Keratinocyte (primary cell): ENCODE measurements around the gene COL9A3. TPM values are rescaled to one million over a fixed set of nuclear protein-coding genes. Genes with fewer than 3 reads are reported as not detected.

ENCODE experiments used
- DNase-seq: peaks from one replicate; pipeline ENCODE4 v3.0.0-alpha.2; 2011; ENCODE audit warnings: low read depth, missing footprints, low spot score
- FAIRE-seq: peaks from 2 replicates; lab custom pipeline; 2011; peaks lifted over from hg19 to GRCh38; lab: Jason Lieb, UNC
- H2AFZ ChIP-seq: 2 replicates; pipeline ENCODE4 v1.6.0; 2012; ENCODE audit warnings: low read length, control low read depth, inconsistent platforms; ENCODE audit not compliant: control insufficient read depth
- H3K27ac ChIP-seq: 2 replicates; pipeline ENCODE4 v1.5.1; 2011; ENCODE audit warnings: low read length; ENCODE audit not compliant: control insufficient read depth, insufficient read depth
- H3K27me3 ChIP-seq: 3 replicates; pipeline ENCODE4 v1.6.0; 2011; ENCODE audit warnings: low read length; ENCODE audit not compliant: control insufficient read depth, insufficient read depth; ENCODE audit errors: extremely low read depth
- H3K36me3 ChIP-seq, 2 experiments: 2 replicates in 1 of 2; 3 replicates in 1 of 2; pipeline ENCODE4 v1.5.1; 2011; ENCODE audit warnings: low read length in 2 of 2, mild to moderate bottlenecking in 1 of 2; ENCODE audit not compliant: control insufficient read depth in 2 of 2, insufficient read depth in 2 of 2; ENCODE audit errors: extremely low read depth in 1 of 2
- H3K4me1 ChIP-seq: 3 replicates; pipeline ENCODE4 v1.5.1; 2011; ENCODE audit warnings: low read length; ENCODE audit not compliant: control insufficient read depth, insufficient read depth; ENCODE audit errors: extremely low read depth
- H3K4me2 ChIP-seq: 3 replicates; pipeline ENCODE4 v1.6.0; 2011; ENCODE audit warnings: low read depth, low read length; ENCODE audit not compliant: control insufficient read depth, insufficient read depth; ENCODE audit errors: extremely low read depth
- H3K4me3 ChIP-seq, 3 experiments: fragments of 200-600 bp in 1 of 3; sonication (generic) in 1 of 3; 2 replicates in 2 of 3; 3 replicates in 1 of 3; pipeline ENCODE4 v1.5.1; 2011 to 2016; ENCODE audit warnings: low read length in 3 of 3, mild to moderate bottlenecking in 3 of 3, control low read depth in 2 of 3, inconsistent platforms in 1 of 3, low read depth in 1 of 3, mixed read lengths in 1 of 3, mixed run types in 1 of 3, moderate library complexity in 1 of 3; ENCODE audit not compliant: control insufficient read depth in 2 of 3, insufficient read depth in 2 of 3; ENCODE audit errors: extremely low read depth in 1 of 3
- H3K79me2 ChIP-seq: 2 replicates; pipeline ENCODE4 v1.6.0; 2012; ENCODE audit warnings: low read length; ENCODE audit not compliant: control insufficient read depth, insufficient read depth
- H3K9ac ChIP-seq: 3 replicates; pipeline ENCODE4 v1.6.0; 2011; ENCODE audit warnings: low read length; ENCODE audit not compliant: control insufficient read depth, insufficient read depth; ENCODE audit errors: extremely low read depth
- H3K9me1 ChIP-seq: 3 replicates; pipeline ENCODE4 v1.6.0; 2011; ENCODE audit warnings: low read length; ENCODE audit not compliant: control insufficient read depth, insufficient read depth; ENCODE audit errors: extremely low read depth
- H3K9me3 ChIP-seq: 2 replicates; pipeline ENCODE4 v1.5.1; 2012; ENCODE audit warnings: low read depth, low read length; ENCODE audit not compliant: control insufficient read depth
- H4K20me1 ChIP-seq: 3 replicates; pipeline ENCODE4 v1.6.0; 2011; ENCODE audit warnings: low read length; ENCODE audit not compliant: control insufficient read depth, insufficient read depth; ENCODE audit errors: extremely low read depth
- CTCF ChIP-seq, 3 experiments: IDR thresholded peaks in 1 of 3; conservative IDR thresholded peaks in 1 of 3; optimal IDR thresholded peaks in 1 of 3; 2 replicates in 2 of 3; 3 replicates in 1 of 3; pipeline versions ENCODE3 to v1.5.1; 2011; ENCODE audit warnings: low read length in 3 of 3, mild to moderate bottlenecking in 3 of 3, moderate library complexity in 2 of 3, control low read depth in 1 of 3, inconsistent platforms in 1 of 3; ENCODE audit not compliant: insufficient read depth in 2 of 3; ENCODE audit errors: extremely low read depth in 1 of 3
- EZH2 ChIP-seq: IDR thresholded peaks from one replicate; pipeline ENCODE4 v1.6.1; 2012; ENCODE audit warnings: inconsistent platforms, mild to moderate bottlenecking, low read length, moderate library complexity
- dilution Hi-C: fragments of 300-500 bp; cut with MboI; formaldehyde crosslinking; loops from one replicate; pipeline ENCODE4 v1.7.0; 2020; ENCODE audit warnings: low sequenced_read_pairs; ENCODE audit not compliant: extremely low pct_ligation_motif_present
- polyA plus RNA-seq, 5 experiments: library from polyadenylated mRNA; depleted of rRNA in 3 of 5; stranded (reverse) in 3 of 5; stranded (forward) in 1 of 5; unstranded in 1 of 5; fragments of >200 nt; gene quantifications; 1 replicate in 1 of 5; 2 replicates in 3 of 5; 3 replicates in 1 of 5; pipeline versions ENCODE4 v1.2.1 to v1.2.3, GENCODE V29; 2011 to 2012; ENCODE audit warnings: missing spikeins in 2 of 5, low read depth in 1 of 5, low replicate concordance in 1 of 5

Gene COL9A3
- polyA plus RNA-seq, 1 donor (not counting 4 experiments of a cell fraction or from before 2014, with no cell fraction given), result 4.8 TPM

- Histone ChIP-seq H2AFZ (no peak overlapping the region), H3K27ac (no peak overlapping the region), H3K79me2 (no peaks in the 10 kb centered on the region), H3K4me2 (no peak overlapping the region), H3K27me3 (peaks cover 8% of the 10 kb centered on the region), H4K20me1 (no peaks in the 10 kb centered on the region), H3K4me1 (peaks cover 1% of the 10 kb centered on the region), H3K36me3 (no peaks in the 10 kb centered on the region), H3K9ac (no peak overlapping the region), H3K4me3 (no peak overlapping the region), H3K9me1 (no peaks in the 10 kb centered on the region), H3K9me3 (no peaks in the 10 kb centered on the region)
- DNase-seq (no peak), FAIRE-seq (no peak)
- no peak for TF ChIP-seq CTCF (optimal IDR thresholded peaks at IDR 0.05 in 1 of 3, IDR thresholded peaks at IDR 0.05 in 1 of 3, conservative IDR thresholded peaks at IDR 0.05 in 1 of 3; ENCODE audit: extremely low read depth in 1 of 3, insufficient read depth in 2 of 3, low read length in 3 of 3)
- TF ChIP-seq EZH2, result no peak
- dilution Hi-C loops, result no loop called here
Measured at GRCh38 chr20:62786157-62786556, 30.7 kb upstream of the COL9A3 start.

GRCh38 chr20:62787321-62787720 lies 29.5 kb upstream of the COL9A3 start:
- Histone ChIP-seq H3K9me3 (no peaks in the 10 kb centered on the region), H4K20me1 (no peaks in the 10 kb centered on the region), H3K4me3 (no peak overlapping the region), H3K9me1 (no peaks in the 10 kb centered on the region), H3K4me1 (peaks cover 13% of the 10 kb centered on the region), H3K4me2 (no peak overlapping the region), H3K27ac (no peak overlapping the region), H3K79me2 (no peaks in the 10 kb centered on the region), H3K36me3 (no peaks in the 10 kb centered on the region), H2AFZ (no peak overlapping the region), H3K27me3 (peaks cover 8% of the 10 kb centered on the region), H3K9ac (no peak overlapping the region)
- no peak for FAIRE-seq
- dilution Hi-C loops, result no loop called here
- no peak for TF ChIP-seq EZH2
- no peak for DNase-seq

- H3K9ac ChIP-seq, result no peak overlapping the region
- peaks cover 8% of the 10 kb centered on the region for H3K27me3 ChIP-seq
- no peaks in the 10 kb centered on the region for H3K9me1 ChIP-seq
- H3K4me3 ChIP-seq, result no peak overlapping the region
- peaks cover 18% of the 10 kb centered on the region for H3K4me1 ChIP-seq
- dilution Hi-C loops, result no loop called here
- no peak for TF ChIP-seq CTCF (optimal IDR thresholded peaks at IDR 0.05 in 1 of 3, IDR thresholded peaks at IDR 0.05 in 1 of 3, conservative IDR thresholded peaks at IDR 0.05 in 1 of 3; ENCODE audit: extremely low read depth in 1 of 3, insufficient read depth in 2 of 3, low read length in 3 of 3)
- TF ChIP-seq EZH2, result no peak
- H3K79me2 ChIP-seq, result no peaks in the 10 kb centered on the region
- H3K4me2 ChIP-seq, result no peak overlapping the region
- no peaks in the 10 kb centered on the region for H3K9me3 ChIP-seq
- H2AFZ ChIP-seq, result no peak overlapping the region
- no peaks in the 10 kb centered on the region for H3K36me3 ChIP-seq
- no peak overlapping the region for H3K27ac ChIP-seq
- FAIRE-seq, result no peak
- DNase-seq, result no peak
- no peaks in the 10 kb centered on the region for H4K20me1 ChIP-seq
Measured at GRCh38 chr20:62787866-62788265, 29.0 kb upstream of the COL9A3 start.
